Activated naive CD4-positive, alpha-beta T cell treated with anti-CD3 and anti-CD28 coated beads, Interleukin-2, amount 10 ng/mL, durations not matched to agents 7 days and 5 days (primary cell): ENCODE measurements around the gene CCDC27.

Experiments used
- CTCF ChIA-PET: fragments of 350-600 bp; sonication (Branson Sonifier 250); formaldehyde crosslinking; loops from one replicate; lab custom pipeline; 2021; ENCODE audit warnings: antibody characterized with exemption; lab: Charles Lee
- DNase-seq: peaks from one replicate; pipeline ENCODE4 v3.0.0-alpha.2; 2020
- H3K27ac Mint-ChIP-seq: one replicate; pipeline ENCODE4 v1.8.0; 2021; ENCODE audit warnings: mild to moderate bottlenecking, moderate library complexity, mixed read lengths
- H3K27me3 Mint-ChIP-seq: one replicate; pipeline ENCODE4 v1.8.0; 2021; ENCODE audit warnings: mild to moderate bottlenecking, mixed read lengths
- H3K36me3 Mint-ChIP-seq: one replicate; pipeline ENCODE4 v1.8.0; 2021; ENCODE audit warnings: mixed read lengths
- H3K4me1 Mint-ChIP-seq: one replicate; pipeline ENCODE4 v1.8.0; 2021; ENCODE audit warnings: mixed read lengths
- H3K4me3 Mint-ChIP-seq: one replicate; pipeline ENCODE4 v1.8.0; 2021; ENCODE audit warnings: mild to moderate bottlenecking, moderate library complexity, mixed read lengths
- H3K9me3 Mint-ChIP-seq: one replicate; pipeline ENCODE4 v1.8.0; 2021; ENCODE audit warnings: mixed read lengths

Gene CCDC27

DNA sequence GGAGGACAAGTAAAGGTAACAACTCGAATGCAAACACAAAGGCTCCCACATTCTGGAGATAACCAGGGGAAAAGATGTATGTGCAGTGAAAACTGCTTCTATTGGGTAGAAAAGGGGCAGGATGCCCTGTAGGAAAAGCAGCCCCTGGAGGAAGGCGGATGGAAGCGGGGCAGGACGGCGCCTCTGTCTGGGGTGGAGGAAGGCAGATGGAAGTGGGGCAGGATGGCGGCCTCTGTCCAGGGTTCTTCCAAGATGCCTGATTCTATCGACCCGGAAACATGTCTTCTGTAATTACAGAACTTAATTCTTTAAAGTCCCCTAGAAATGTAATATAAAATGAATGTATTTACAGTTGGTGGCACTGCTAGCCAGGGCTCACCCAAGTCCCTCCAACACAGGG, 68.1 kb downstream of the CCDC27 start:
- Mint-ChIP-seq H3K4me1 (no peaks in the 10 kb centered on the region), H3K27ac (no peak overlapping the region), H3K27me3 (no peaks in the 10 kb centered on the region), H3K4me3 (no peak overlapping the region), H3K9me3 (no peaks in the 10 kb centered on the region), H3K36me3 (peaks cover 15% of the 10 kb centered on the region)
- no peak for DNase-seq
- CTCF ChIA-PET: interaction anchor here (1.4 kb wide), 1 partner anchor 19 kb away, joined by 3 read pairs; no protein-coding TSS in a partner anchor

DNA sequence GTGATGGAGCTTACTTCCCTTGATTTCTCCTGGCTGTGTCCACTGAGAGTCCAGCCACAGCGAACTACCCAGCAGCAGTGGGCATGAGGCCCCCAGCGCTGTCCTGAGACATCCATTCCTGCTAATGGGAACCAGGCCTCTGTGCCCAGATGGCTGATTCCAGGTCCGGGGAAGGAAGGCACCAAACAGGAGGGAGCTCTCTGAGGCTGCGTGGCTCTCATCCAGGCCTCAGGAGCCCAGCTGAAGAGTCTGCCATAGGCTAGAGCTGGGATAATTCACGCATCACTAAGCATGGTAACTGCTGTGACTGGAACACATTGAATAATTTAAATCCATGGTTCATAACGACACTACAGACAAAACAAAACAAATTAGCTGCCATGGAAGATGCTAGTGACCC, 68.8 kb downstream of the CCDC27 start:
- CTCF ChIA-PET: interaction anchor here (1.2 to 1.4 kb wide), 2 partner anchors 19 to 22 kb away, joined by 3 read pairs; no protein-coding TSS in a partner anchor
- DNase-seq: no peak
- Mint-ChIP-seq H3K27me3 (no peaks in the 10 kb centered on the region), H3K4me1 (no peaks in the 10 kb centered on the region), H3K9me3 (no peaks in the 10 kb centered on the region), H3K27ac (no peak overlapping the region), H3K36me3 (peaks cover 17% of the 10 kb centered on the region), H3K4me3 (no peak overlapping the region)
